H9 (cell line): Measurements from ENCODE around the gene SMIM41. TPM values are rescaled to one million over a fixed set of nuclear protein-coding genes. Genes with fewer than 3 reads are reported as not detected.

ENCODE experiments used
- DNase-seq: peaks from one replicate; pipeline ENCODE4 v3.0.0-alpha.2; 2017
- H2AFZ ChIP-seq: one replicate; pipeline ENCODE4 v1.6.1; 2013; ENCODE audit warnings: mild to moderate bottlenecking, low read length, control low read depth, moderate library complexity
- H2AK5ac ChIP-seq: 2 replicates; pipeline ENCODE4 v1.6.1; 2013; ENCODE audit warnings: low read length, control low read depth, mixed read lengths; ENCODE audit not compliant: insufficient read length
- H2BK120ac ChIP-seq: one replicate; pipeline ENCODE4 v1.6.1; 2013; ENCODE audit warnings: low read depth, mild to moderate bottlenecking, low read length, control low read depth, inconsistent platforms; ENCODE audit not compliant: poor library complexity, severe bottlenecking
- H2BK12ac ChIP-seq: 2 replicates; pipeline ENCODE4 v1.6.1; 2013; ENCODE audit warnings: low read length, control low read depth, mixed read lengths, low read depth; ENCODE audit not compliant: insufficient read length
- H2BK15ac ChIP-seq: 2 replicates; pipeline ENCODE4 v1.6.1; 2013; ENCODE audit warnings: low read depth, low read length, control low read depth
- H2BK20ac ChIP-seq: one replicate; pipeline ENCODE4 v1.6.1; 2013; ENCODE audit warnings: low read depth, mild to moderate bottlenecking, low read length, control low read depth, inconsistent platforms; ENCODE audit not compliant: poor library complexity, severe bottlenecking
- H2BK5ac ChIP-seq: 2 replicates; pipeline ENCODE4 v1.6.1; 2013; ENCODE audit warnings: low read length, control low read depth, mixed read lengths; ENCODE audit not compliant: insufficient read length
- H3K14ac ChIP-seq: 2 replicates; pipeline ENCODE4 v1.6.1; 2013; ENCODE audit warnings: low read length, control low read depth; ENCODE audit not compliant: insufficient read depth
- H3K18ac ChIP-seq: 2 replicates; pipeline ENCODE4 v1.6.1; 2013; ENCODE audit warnings: low read depth, mild to moderate bottlenecking, mixed read lengths, low read length, control low read depth; ENCODE audit not compliant: insufficient read length
- H3K23ac ChIP-seq: 2 replicates; pipeline ENCODE4 v1.6.1; 2013; ENCODE audit warnings: low read length, control low read depth, mixed read lengths, low read depth; ENCODE audit not compliant: insufficient read length
- H3K23me2 ChIP-seq: 2 replicates; pipeline ENCODE4 v1.6.1; 2013; ENCODE audit warnings: low read depth, mild to moderate bottlenecking, mixed read lengths, low read length, control low read depth; ENCODE audit not compliant: insufficient read length, poor library complexity, severe bottlenecking
- H3K27ac ChIP-seq: 2 replicates; pipeline ENCODE4 v1.5.1; 2013; ENCODE audit warnings: low read length, control low read depth, mixed read lengths, low read depth; ENCODE audit not compliant: insufficient read length
- H3K27me3 ChIP-seq: 2 replicates; pipeline ENCODE4 v1.6.1; 2013; ENCODE audit warnings: low read length, control low read depth, inconsistent platforms; ENCODE audit not compliant: insufficient read depth
- H3K4ac ChIP-seq: 2 replicates; pipeline ENCODE4 v1.6.1; 2013; ENCODE audit warnings: low read depth, mild to moderate bottlenecking, control low read depth, inconsistent platforms, low read length, moderate library complexity
- H3K4me1 ChIP-seq: 2 replicates; pipeline ENCODE4 v1.6.1; 2013; ENCODE audit warnings: low read length, control low read depth, inconsistent platforms; ENCODE audit not compliant: insufficient read depth
- H3K4me2 ChIP-seq: 2 replicates; pipeline ENCODE4 v1.6.1; 2013; ENCODE audit warnings: low read length, control low read depth, mixed read lengths; ENCODE audit not compliant: insufficient read length, insufficient read depth
- H3K56ac ChIP-seq: 2 replicates; pipeline ENCODE4 v1.6.1; 2013; ENCODE audit warnings: low read depth, mild to moderate bottlenecking, mixed read lengths, low read length, control low read depth; ENCODE audit not compliant: insufficient read length
- H3K79me1 ChIP-seq: 2 replicates; pipeline ENCODE4 v1.6.1; 2013; ENCODE audit warnings: low read depth, mild to moderate bottlenecking, moderate library complexity, low read length, control low read depth, inconsistent platforms; ENCODE audit not compliant: insufficient read depth, poor library complexity, severe bottlenecking
- H3K79me2 ChIP-seq: 2 replicates; pipeline ENCODE4 v1.6.1; 2013; ENCODE audit warnings: low read length, control low read depth, inconsistent platforms; ENCODE audit not compliant: insufficient read depth
- H3K9ac ChIP-seq: 2 replicates; pipeline ENCODE4 v1.6.1; 2013; ENCODE audit warnings: low read length, control low read depth, mixed read lengths; ENCODE audit not compliant: insufficient read length; ENCODE audit errors: extremely low read depth
- H3K9me3 ChIP-seq: one replicate; pipeline ENCODE4 v1.6.1; 2013; ENCODE audit warnings: low read depth, low read length, inconsistent platforms; ENCODE audit not compliant: control insufficient read depth
- H3T11ph ChIP-seq: one replicate; pipeline ENCODE4 v1.6.1; 2013; ENCODE audit warnings: mild to moderate bottlenecking, low read length, control low read depth, inconsistent platforms
- H4K20me1 ChIP-seq: one replicate; pipeline ENCODE4 v1.6.1; 2013; ENCODE audit not compliant: control insufficient read depth, insufficient read length, insufficient read depth
- H4K5ac ChIP-seq: 2 replicates; pipeline ENCODE4 v1.6.1; 2013; ENCODE audit warnings: low read depth, mild to moderate bottlenecking, mixed read lengths, low read length, control low read depth; ENCODE audit not compliant: insufficient read length
- H4K8ac ChIP-seq: replicated peaks from 2 replicates; pipeline ENCODE4 v1.6.1; 2013; ENCODE audit warnings: low read length, control low read depth, mixed read lengths, low read depth; ENCODE audit not compliant: insufficient read length
- H4K91ac ChIP-seq: 2 replicates; pipeline ENCODE4 v1.6.1; 2013; ENCODE audit warnings: low read depth, mild to moderate bottlenecking, moderate library complexity, mixed read lengths, low read length, control low read depth; ENCODE audit not compliant: insufficient read length
- H3K27ac Mint-ChIP-seq, 3 experiments: 2 replicates in 2 of 3; 3 replicates in 1 of 3; pipeline ENCODE4 v1.8.0; 2020 to 2021; ENCODE audit warnings: mixed read lengths in 3 of 3, mild to moderate bottlenecking in 1 of 3, moderate library complexity in 1 of 3
- H3K27me3 Mint-ChIP-seq: 2 replicates; pipeline ENCODE4 v1.8.0; 2021; ENCODE audit warnings: low read depth, mild to moderate bottlenecking, moderate library complexity, mixed read lengths
- H3K36me3 Mint-ChIP-seq, 3 experiments: 2 replicates in 2 of 3; 3 replicates in 1 of 3; pipeline ENCODE4 v1.8.0; 2020 to 2021; ENCODE audit warnings: low read depth in 3 of 3, mixed read lengths in 3 of 3; ENCODE audit not compliant: insufficient read depth in 1 of 3
- H3K4me1 Mint-ChIP-seq, 2 experiments: 2 replicates each; pipeline ENCODE4 v1.8.0; 2020; ENCODE audit warnings: mixed read lengths in 2 of 2
- H3K4me3 Mint-ChIP-seq, 2 experiments: 2 replicates in 1 of 2; 3 replicates in 1 of 2; pipeline ENCODE4 v1.8.0; 2020 to 2021; ENCODE audit warnings: mild to moderate bottlenecking in 2 of 2, mixed read lengths in 2 of 2, moderate library complexity in 1 of 2
- H3K9me3 Mint-ChIP-seq, 2 experiments: 2 replicates in 1 of 2; 3 replicates in 1 of 2; pipeline ENCODE4 v1.8.0; 2020; ENCODE audit warnings: mild to moderate bottlenecking in 2 of 2, mixed read lengths in 2 of 2, moderate library complexity in 1 of 2
- WGBS: extraction: QIAGEN DNeasy Blood & Tissue Kit; methylation state at CpG from one replicate; pipeline ENCODE4 v1.1.7; 2013; ENCODE audit warnings: missing lambda C conversion rate, low lambda C conversion rate, mixed read lengths; ENCODE audit not compliant: insufficient read length; ENCODE audit errors: extremely low coverage; 5-methylcytosine and 5-hydroxymethylcytosine counted together
- total RNA-seq: library from RNA; stranded (reverse); gene quantifications from 2 replicates; pipeline ENCODE4 v1.2.1, GENCODE V29; 2021
- TF ChIP-seq, protein P1 (sequence below): fragments of 200-600 bp; sonication (generic); conservative IDR thresholded peaks from 3 replicates; pipeline ENCODE4 v1.8.0; 2021; ENCODE audit warnings: antibody characterized with exemption, mild to moderate bottlenecking

The SMIM41 gene
- total RNA-seq, 1 experiment from 2014 or later, result not detected

DNA sequence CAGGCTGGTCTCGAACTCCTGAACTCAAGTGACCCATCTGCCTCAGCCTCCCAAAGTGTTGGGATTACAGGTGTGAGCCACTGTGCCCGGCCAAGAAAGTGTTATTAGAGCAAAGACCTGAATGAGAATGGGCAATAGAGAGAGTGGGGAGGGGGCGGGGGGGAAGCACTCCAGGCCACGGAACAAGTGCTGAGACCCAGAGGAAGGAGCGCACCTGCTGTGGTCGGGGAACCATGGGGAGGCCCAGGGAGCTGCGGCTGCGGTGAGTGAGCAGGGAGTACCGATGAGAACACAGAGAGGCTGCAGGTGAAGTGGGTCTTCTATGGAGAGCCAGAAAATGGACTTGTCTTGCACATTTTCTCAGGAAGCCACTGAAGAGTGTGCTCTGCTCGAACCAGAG lies 10.8 kb downstream of the SMIM41 start:
- H3K27ac Mint-ChIP-seq, result no peak overlapping the region; a peak in 1 of 7 replicates
- TF ChIP-seq, protein P1, sequence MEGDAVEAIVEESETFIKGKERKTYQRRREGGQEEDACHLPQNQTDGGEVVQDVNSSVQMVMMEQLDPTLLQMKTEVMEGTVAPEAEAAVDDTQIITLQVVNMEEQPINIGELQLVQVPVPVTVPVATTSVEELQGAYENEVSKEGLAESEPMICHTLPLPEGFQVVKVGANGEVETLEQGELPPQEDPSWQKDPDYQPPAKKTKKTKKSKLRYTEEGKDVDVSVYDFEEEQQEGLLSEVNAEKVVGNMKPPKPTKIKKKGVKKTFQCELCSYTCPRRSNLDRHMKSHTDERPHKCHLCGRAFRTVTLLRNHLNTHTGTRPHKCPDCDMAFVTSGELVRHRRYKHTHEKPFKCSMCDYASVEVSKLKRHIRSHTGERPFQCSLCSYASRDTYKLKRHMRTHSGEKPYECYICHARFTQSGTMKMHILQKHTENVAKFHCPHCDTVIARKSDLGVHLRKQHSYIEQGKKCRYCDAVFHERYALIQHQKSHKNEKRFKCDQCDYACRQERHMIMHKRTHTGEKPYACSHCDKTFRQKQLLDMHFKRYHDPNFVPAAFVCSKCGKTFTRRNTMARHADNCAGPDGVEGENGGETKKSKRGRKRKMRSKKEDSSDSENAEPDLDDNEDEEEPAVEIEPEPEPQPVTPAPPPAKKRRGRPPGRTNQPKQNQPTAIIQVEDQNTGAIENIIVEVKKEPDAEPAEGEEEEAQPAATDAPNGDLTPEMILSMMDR, result no peak
- Histone ChIP-seq H3K4me2 (no peak overlapping the region), H3K4me1 (no peaks in the 10 kb centered on the region; the same call in 1 of the 2 replicates), H3K18ac (no peak overlapping the region), H2BK12ac (no peak overlapping the region), H3K9ac (no peak overlapping the region), H2BK120ac (no peak overlapping the region), H3K79me1 (no peaks in the 10 kb centered on the region), H4K91ac (no peak overlapping the region), H3K23ac (no peak overlapping the region), H2BK15ac (no peak overlapping the region), H4K8ac (no peak overlapping the region), H3K27me3 (no peaks in the 10 kb centered on the region), H3K56ac (no peak overlapping the region), H3K9me3 (no peaks in the 10 kb centered on the region), H4K20me1 (no peaks in the 10 kb centered on the region), H3K23me2 (no peaks in the 10 kb centered on the region), H2BK20ac (no peak overlapping the region), H3K14ac (no peak overlapping the region), H2AK5ac (no peak overlapping the region), H3K4ac (no peak overlapping the region), H2BK5ac (no peak overlapping the region), H3K27ac (no peak overlapping the region), H3T11ph (no peak overlapping the region), H3K79me2 (no peaks in the 10 kb centered on the region), H4K5ac (no peak overlapping the region), H2AFZ (no peak overlapping the region)
- peaks cover 15 to 19% of the 10 kb centered on the region in 2 experiments for H3K4me1 Mint-ChIP-seq
- peaks cover 23% of the 10 kb centered on the region for H3K27me3 Mint-ChIP-seq
- DNase-seq, result no peak
- no CpG with 5 or more reads among the region's 10 CpGs for WGBS
- no peaks in the 10 kb centered on the region for H3K9me3 Mint-ChIP-seq
- no peaks in the 10 kb centered on the region for H3K36me3 Mint-ChIP-seq
- no peak overlapping the region; a peak in 1 of 5 replicates for H3K4me3 Mint-ChIP-seq
